ENCODE measurements around the gene STK33. TPM values are rescaled to one million over a fixed set of nuclear protein-coding genes. Genes with fewer than 3 reads are reported as not detected.

The STK33 gene
- total RNA-seq, 1 experiment from 2014 or later, result 10.9 TPM

DNA sequence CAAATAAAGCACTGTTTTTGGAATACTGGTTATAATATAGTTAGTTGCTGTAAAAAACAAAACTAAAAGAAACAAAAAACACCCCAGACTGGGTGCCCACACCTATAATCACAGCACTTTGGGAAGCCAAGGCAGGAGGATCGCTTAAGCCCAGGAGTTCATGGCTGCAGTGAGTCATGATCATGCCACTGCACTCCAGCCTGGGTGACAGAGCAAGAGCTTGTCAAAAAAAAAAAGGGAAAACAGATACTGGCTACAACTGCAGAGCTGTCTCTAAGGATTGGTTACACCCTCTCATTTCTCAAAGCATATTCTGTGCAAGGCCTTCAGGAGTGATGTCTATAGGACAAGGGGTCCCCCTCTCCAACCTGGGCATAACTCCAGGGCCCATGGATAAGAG lies 14.6 kb upstream of the STK33 start:
- Histone ChIP-seq H3K27ac (ENCODE audit: low read depth, low read length) (no peak overlapping the region), H3K9me2 (ENCODE audit: insufficient read depth) (no peaks in the 10 kb centered on the region), H3K27me3 (ENCODE audit: insufficient read depth, low read length) (no peaks in the 10 kb centered on the region), H3K79me2 (ENCODE audit: insufficient read depth, low read length) (no peaks in the 10 kb centered on the region), H3K9me3 (ENCODE audit: control insufficient read depth in 1 of 2, insufficient read depth in 1 of 2, low read depth in 1 of 2, low read length in 2 of 2) (no peaks in the 10 kb centered on the region), H3K36me3 (ENCODE audit: control insufficient read depth in 1 of 2, insufficient read depth in 2 of 2, low read length in 2 of 2) (no peaks in the 10 kb centered on the region; a peak in 1 of 4 replicates), H3K4me1 (ENCODE audit: control insufficient read depth in 1 of 2, insufficient read depth in 2 of 2, low read length in 2 of 2) (peaks cover 2 to 14% of the 10 kb centered on the region in 2 experiments; a peak in 2 of 4 replicates), H3K4me3 (replicated peaks in 1 of 2; ENCODE audit: low read depth in 1 of 2, low read length in 2 of 2) (no peak overlapping the region), H2AFZ (ENCODE audit: low read depth, low read length, poor library complexity, severe bottlenecking) (no peak overlapping the region), H3K9ac (ENCODE audit: low read length) (no peak overlapping the region), H3K4me2 (ENCODE audit: low read length) (no peak overlapping the region), H4K20me1 (ENCODE audit: insufficient read depth) (no peaks in the 10 kb centered on the region)
- CTCF ChIA-PET, result no interaction called here
- no peak for TF ChIP-seq EGR1 (IDR thresholded peaks at IDR 0.05; ENCODE audit: low read depth)
- TF ChIP-seq EZH2phosphoT487 (IDR thresholded peaks at IDR 0.05; ENCODE audit: borderline replicate concordance), result no peak
- no TSS peak for BruUV-seq (replicated peaks)
- intact Hi-C loops (cut with micrococcal nuclease), result no loop called here
- ATAC-seq (no peak), DNase-seq (ENCODE audit: low read depth, low spot score) (no peak)
- RAD21 ChIA-PET (ENCODE audit: low non-redundant PET in 1 of 2, low total read pairs in 2 of 2, uncharacterized antibody in 2 of 2, unreplicated experiment in 2 of 2), result no interaction called here
- POLR2A ChIA-PET, result no interaction called here

DNA sequence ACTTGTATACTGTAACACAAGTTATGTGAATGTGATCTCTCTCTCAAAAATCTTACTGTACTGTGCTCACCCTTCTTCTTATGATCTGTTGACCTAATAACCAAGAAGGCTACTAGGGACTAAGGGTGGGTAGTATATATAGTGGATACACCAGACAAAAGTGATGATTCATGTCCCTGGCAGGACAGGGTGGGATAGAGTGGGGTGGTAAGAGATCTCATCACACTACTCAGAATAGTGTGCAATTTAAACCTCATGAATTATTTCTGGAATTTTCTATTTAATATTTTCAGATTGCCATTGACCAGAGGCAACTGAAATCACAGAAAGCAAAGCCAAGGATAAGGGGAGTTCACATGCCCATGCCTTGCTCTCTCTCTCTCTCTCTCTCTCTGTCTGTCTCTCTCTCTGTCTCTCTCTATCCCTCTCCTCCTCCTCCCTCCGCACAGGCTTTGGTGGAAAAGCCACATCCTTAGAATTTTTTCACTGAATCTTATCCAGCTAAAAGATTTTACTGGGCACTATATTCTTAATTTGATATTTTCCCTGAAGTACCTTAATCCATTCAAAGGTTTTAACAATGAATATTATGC lies 12.0 kb upstream of the STK33 start:
- H3K27me3 ChIP-seq (ENCODE audit: insufficient read depth, low read length), result no peaks in the 10 kb centered on the region
- H2AFZ ChIP-seq (ENCODE audit: low read depth, low read length, poor library complexity, severe bottlenecking), result no peak overlapping the region
- no TSS peak for BruUV-seq (replicated peaks)
- RAD21 ChIA-PET (ENCODE audit: low non-redundant PET in 1 of 2, low total read pairs in 2 of 2, uncharacterized antibody in 2 of 2, unreplicated experiment in 2 of 2), result no interaction called here
- DNase-seq (ENCODE audit: low read depth, low spot score) (no peak), ATAC-seq (no peak)
- CTCF ChIA-PET, result no interaction called here
- TF ChIP-seq, protein P1, sequence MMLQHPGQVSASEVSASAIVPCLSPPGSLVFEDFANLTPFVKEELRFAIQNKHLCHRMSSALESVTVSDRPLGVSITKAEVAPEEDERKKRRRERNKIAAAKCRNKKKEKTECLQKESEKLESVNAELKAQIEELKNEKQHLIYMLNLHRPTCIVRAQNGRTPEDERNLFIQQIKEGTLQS (IDR thresholded peaks at IDR 0.05), result no peak
- no peak for TF ChIP-seq SIN3A (IDR thresholded peaks at IDR 0.05; ENCODE audit: low read depth)
- TF ChIP-seq, protein P2, sequence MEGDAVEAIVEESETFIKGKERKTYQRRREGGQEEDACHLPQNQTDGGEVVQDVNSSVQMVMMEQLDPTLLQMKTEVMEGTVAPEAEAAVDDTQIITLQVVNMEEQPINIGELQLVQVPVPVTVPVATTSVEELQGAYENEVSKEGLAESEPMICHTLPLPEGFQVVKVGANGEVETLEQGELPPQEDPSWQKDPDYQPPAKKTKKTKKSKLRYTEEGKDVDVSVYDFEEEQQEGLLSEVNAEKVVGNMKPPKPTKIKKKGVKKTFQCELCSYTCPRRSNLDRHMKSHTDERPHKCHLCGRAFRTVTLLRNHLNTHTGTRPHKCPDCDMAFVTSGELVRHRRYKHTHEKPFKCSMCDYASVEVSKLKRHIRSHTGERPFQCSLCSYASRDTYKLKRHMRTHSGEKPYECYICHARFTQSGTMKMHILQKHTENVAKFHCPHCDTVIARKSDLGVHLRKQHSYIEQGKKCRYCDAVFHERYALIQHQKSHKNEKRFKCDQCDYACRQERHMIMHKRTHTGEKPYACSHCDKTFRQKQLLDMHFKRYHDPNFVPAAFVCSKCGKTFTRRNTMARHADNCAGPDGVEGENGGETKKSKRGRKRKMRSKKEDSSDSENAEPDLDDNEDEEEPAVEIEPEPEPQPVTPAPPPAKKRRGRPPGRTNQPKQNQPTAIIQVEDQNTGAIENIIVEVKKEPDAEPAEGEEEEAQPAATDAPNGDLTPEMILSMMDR (IDR thresholded peaks at IDR 0.05 in 2 of 3, conservative IDR thresholded peaks at IDR 0.05 in 1 of 3; ENCODE audit: borderline replicate concordance in 1 of 3, insufficient read depth in 1 of 3, low read depth in 2 of 3, low read length in 2 of 3), result no peak
- TF ChIP-seq POLR2A (IDR thresholded peaks at IDR 0.05; ENCODE audit: borderline replicate concordance, extremely low read depth, insufficient read depth, insufficient read length), result no peak
- TF ChIP-seq, protein P3, sequence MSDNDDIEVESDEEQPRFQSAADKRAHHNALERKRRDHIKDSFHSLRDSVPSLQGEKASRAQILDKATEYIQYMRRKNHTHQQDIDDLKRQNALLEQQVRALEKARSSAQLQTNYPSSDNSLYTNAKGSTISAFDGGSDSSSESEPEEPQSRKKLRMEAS (IDR thresholded peaks at IDR 0.05), result no peak
- TF ChIP-seq FOSL1 (IDR thresholded peaks at IDR 0.05; ENCODE audit: low read depth), result no peak
- TF ChIP-seq SRF (IDR thresholded peaks at IDR 0.05; ENCODE audit: low read depth), result no peak
- TF ChIP-seq ZFX (IDR thresholded peaks at IDR 0.05), result no peak
- TF ChIP-seq EGR1 (IDR thresholded peaks at IDR 0.05; ENCODE audit: low read depth), result no peak
- no peak for TF ChIP-seq TCF7L2 (IDR thresholded peaks at IDR 0.05; ENCODE audit: borderline replicate concordance, extremely low read depth, insufficient read depth, insufficient read length)
- no peak for TF ChIP-seq CBX3 (IDR thresholded peaks at IDR 0.05; ENCODE audit: low read depth)
- TF ChIP-seq POLR2AphosphoS5 (IDR thresholded peaks at IDR 0.05; ENCODE audit: low read depth, low read length), result no peak
- no peak for TF ChIP-seq CEBPB (IDR thresholded peaks at IDR 0.05; ENCODE audit: low read depth)
- no peak for TF ChIP-seq RAD21 (IDR thresholded peaks at IDR 0.05; ENCODE audit: low read depth)
- TF ChIP-seq ELF1 (IDR thresholded peaks at IDR 0.05; ENCODE audit: borderline replicate concordance, low read depth), result no peak
- TF ChIP-seq SP1 (IDR thresholded peaks at IDR 0.05; ENCODE audit: low read depth), result no peak
- H3K4me3 ChIP-seq (replicated peaks in 1 of 2; ENCODE audit: low read depth in 1 of 2, low read length in 2 of 2), result no peak overlapping the region
- no peaks in the 10 kb centered on the region for H3K36me3 ChIP-seq (ENCODE audit: control insufficient read depth in 1 of 2, insufficient read depth in 2 of 2, low read length in 2 of 2)
- H3K79me2 ChIP-seq (ENCODE audit: insufficient read depth, low read length), result no peaks in the 10 kb centered on the region
- H3K4me2 ChIP-seq (ENCODE audit: low read length), result no peak overlapping the region
- no peak overlapping the region for H3K9ac ChIP-seq (ENCODE audit: low read length)
- H3K9me3 ChIP-seq (ENCODE audit: control insufficient read depth in 1 of 2, insufficient read depth in 1 of 2, low read depth in 1 of 2, low read length in 2 of 2), result no peaks in the 10 kb centered on the region
- no peak overlapping the region for H3K27ac ChIP-seq (ENCODE audit: low read depth, low read length)
- H3K4me1 ChIP-seq (ENCODE audit: control insufficient read depth in 1 of 2, insufficient read depth in 2 of 2, low read length in 2 of 2), result peaks cover 2 to 16% of the 10 kb centered on the region in 2 experiments; a peak in 2 of 4 replicates
- no peaks in the 10 kb centered on the region for H4K20me1 ChIP-seq (ENCODE audit: insufficient read depth)
- POLR2A ChIA-PET, result interaction anchor here (0.6 kb wide), 1 partner anchor 10 kb away, joined by 4 read pairs; no protein-coding TSS in a partner anchor
- intact Hi-C loops (cut with micrococcal nuclease), result no loop called here
- no peaks in the 10 kb centered on the region for H3K9me2 ChIP-seq (ENCODE audit: insufficient read depth)
